HG03354 (cell line): ENCODE measurements around the gene MBOAT2.
"Not testable (repeated sequence)": the region's sequence is repeated elsewhere in the genome, so short reads cannot be mapped to it uniquely, and the experiment has no call there.

ENCODE experiments used
- ATAC-seq: cut with Tn5 transposase; IDR thresholded peaks from one replicate; pipeline ENCODE4 v1.9.1; 2021; ENCODE audit warnings: mild to moderate bottlenecking; ENCODE audit not compliant: unreplicated experiment, poor library complexity, severe bottlenecking

MBOAT2 gene

DNA sequence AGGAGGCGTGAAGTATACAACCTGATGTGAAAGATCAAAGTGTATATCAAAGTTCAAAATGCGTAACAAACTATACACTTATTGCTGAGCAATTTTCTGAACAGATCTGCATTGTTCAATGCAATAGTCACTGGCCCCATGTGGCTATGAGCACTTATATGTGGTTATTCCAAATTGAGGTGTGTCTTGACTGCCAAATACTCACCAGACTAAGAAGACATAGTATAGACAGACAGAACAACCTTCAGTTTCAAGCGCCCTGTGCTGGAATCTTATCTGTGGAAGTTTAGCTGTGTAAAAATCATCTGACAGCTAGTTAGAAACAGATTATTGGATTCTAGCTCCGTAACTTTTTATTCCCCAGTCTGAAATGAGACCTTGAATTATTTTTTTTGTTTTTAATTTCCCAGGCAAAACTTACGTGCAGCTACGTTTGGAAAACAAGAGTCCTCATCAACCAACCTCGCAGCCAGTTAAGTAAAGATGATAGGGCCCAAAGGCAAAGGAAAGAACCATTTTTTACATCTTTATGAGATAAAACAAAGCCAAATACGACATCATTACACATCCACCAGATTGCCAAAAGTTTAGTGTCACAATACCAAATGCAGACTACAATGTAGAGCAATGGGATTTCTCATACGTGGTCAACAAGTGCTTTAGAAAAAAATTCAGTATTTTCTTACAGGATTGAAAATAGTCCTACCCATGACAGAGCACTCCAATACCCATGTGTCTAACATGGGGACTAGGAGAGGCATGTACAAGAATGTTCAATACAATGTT is 37.2 kb downstream of the MBOAT2 start:
- no peak for ATAC-seq

GRCh38 chr2:8965216-8965969 is 38.1 kb downstream of the MBOAT2 start:
- no peak for ATAC-seq

DNA sequence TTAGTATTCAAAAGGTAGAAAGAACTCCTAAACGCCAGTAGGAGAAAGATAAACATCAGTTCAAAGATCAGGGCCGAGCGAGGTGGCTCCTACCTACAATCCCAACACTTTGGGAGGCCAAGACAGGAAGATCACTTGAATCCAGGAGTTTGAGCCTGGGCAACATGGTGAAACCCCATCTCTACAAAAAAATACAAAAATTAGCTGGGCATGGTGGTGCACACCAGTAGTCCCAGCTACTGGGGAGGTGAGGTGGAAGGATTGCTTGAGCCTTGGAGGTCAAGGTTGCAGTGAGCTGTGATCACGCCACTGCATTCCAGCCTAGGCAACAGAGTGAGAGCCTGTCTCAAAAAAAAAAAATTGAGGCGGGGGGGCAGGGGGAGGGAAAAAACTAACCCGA is 40.6 kb downstream of the MBOAT2 start:
- ATAC-seq, result no peak

DNA sequence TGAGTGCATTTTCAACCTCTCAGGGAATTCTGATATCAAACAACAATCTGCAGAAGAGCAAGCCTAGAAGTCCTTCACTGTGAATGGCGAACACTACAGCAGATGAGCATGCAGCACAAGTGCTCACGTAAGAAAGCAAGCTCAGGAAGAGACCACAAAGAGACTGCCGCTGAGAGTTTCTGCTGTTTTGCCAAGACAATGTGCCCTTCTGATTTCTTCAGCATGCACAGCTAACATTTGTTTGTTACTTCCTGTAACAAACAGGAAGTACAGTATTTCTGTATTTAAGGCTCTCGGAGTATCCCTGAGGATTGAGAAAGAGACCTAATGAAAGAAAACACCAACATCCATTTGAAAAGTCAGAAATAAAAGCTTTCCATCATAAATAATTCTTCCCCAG is 45.9 kb downstream of the MBOAT2 start:
- ATAC-seq, result no peak

DNA sequence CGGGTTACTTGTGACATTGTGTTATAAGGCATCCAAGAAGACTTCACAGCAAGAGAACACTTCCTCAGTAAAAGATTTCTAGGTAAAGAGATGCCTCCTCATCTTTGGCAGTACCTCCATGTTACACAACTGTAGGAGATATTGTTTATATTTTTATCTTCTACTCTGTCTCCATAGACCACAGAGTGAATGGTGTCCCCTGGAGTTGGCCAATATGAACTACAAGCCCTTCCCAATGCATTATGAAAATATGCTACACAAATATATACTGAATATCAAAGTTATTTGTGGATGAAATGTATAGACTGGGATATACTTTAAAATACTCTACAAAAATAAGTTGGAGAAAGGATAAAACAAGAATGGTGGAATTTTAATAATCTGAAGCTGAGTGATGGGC is 46.7 kb downstream of the MBOAT2 start:
- ATAC-seq, result no peak

DNA sequence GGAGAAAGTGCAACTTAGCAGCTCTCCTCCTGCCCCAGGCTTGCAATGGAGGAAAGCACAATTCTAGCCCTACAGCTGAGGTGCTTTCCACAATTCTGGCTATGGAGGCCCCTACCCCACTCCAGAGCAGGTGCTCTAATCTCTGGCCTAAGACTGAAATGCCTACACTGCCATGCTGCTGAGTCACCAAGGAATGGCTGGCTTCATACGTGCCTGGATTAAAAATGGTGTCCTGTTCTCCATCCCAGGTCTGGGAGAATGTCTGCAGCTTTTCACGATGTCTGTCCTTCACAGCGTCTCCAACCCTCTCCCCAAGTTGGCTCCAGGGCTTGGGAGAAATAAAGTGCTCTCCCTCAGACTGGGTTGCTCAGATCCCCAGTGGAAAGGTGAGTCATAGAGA is 48.5 kb downstream of the MBOAT2 start:
- ATAC-seq, result no peak

- ATAC-seq, result no peak
These were observed 50.0 kb downstream of the MBOAT2 start for GRCh38 chr2:8953525-8953924.

GRCh38 chr2:8939486-8940114 is 63.9 kb downstream of the MBOAT2 start:
- no peak for ATAC-seq

GRCh38 chr2:8938384-8938783 is 65.1 kb downstream of the MBOAT2 start:
- ATAC-seq, result no peak

DNA sequence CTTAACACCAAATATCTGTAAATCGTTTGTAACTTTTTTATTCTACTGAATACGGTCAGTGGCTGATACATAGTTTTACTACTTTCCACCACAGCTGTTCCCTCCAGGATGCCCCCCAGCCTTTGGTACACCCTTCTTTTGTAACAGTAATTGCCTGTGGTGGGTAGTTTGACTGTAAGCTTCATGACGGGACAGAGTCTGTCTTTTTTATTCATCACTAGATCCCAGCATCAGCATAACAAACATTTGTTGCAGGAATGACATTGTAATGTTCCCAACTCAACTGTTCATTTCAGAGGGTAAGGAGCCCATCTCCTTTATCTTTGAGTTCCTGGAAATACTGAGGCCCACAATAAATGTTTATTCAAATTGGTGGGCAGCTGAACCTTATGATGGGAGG is 67.5 kb downstream of the MBOAT2 start:
- no peak for ATAC-seq

DNA sequence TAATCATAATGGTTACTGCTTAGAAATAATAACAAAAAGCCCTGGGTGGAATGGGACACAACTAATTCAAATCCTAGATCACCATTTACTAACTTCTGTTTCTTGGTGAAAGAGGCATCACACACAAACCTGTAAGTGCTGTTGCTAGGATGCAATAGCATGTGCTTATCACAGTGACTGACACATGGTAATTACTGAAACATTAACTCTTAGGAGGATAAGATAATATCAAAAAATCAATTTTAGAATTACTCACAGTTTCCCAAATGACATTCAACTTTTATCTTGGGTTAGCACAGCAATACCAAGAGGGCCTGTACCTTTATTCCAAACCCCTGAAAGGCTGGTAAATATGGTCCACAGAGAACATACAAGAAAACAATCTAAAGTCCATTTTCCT is 69.1 kb downstream of the MBOAT2 start:
- no peak for ATAC-seq

DNA sequence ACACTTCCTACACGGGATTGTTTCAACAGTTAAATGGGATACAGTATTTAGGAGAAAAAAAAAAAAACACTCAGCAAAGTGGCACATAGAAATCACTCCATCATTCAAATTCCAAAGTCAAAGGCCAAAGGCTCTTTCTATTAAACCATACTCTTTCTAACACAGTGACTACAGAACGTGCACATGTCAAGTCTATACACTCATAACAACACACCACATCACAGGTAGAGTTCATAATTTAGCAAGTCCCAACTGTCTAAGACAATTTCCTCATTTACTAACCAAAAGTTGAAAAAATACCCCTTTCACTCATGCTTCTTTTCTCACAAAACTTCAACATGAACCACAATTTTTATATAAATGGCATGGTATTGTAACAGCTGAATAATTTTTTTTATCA is 70.8 kb downstream of the MBOAT2 start:
- ATAC-seq, result no peak

DNA sequence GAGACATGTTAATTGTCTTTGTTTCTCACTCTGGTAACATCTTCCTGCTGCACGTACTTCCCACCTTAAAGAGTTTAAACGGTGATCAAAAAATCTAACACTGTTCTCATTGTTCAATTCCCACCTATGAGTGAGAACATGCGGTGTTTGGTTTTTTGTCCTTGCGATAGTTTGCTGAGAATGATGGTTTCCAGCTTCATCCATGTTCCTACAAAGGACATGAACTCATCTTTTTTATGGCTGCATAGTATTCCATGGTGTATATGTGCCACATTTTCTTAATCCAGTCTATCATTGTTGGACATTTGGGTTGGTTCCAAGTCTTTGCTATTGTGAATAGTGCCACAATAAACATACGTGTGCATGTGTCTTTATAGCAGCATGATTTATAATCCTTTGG is 73.3 kb downstream of the MBOAT2 start:
- ATAC-seq, result not testable (repeated sequence)

DNA sequence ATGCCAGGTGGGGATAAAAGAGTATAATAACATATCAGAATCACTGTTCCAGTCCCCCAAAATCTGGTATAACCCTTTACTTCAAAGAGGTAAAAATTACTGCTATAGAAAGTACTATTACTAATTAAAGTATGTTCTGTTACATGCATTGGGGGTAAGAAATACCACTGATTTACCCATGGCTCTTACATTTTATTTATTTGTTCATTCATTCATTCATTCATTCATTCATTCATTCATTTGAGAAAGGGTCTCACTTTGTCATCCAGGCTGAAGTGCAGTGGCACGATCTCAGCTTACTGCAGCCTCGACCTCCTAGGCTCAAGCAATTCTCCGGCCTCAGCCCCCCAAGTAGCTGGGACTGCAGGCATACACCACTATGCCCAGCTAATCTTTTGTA is 74.4 kb downstream of the MBOAT2 start:
- ATAC-seq, result no peak

DNA sequence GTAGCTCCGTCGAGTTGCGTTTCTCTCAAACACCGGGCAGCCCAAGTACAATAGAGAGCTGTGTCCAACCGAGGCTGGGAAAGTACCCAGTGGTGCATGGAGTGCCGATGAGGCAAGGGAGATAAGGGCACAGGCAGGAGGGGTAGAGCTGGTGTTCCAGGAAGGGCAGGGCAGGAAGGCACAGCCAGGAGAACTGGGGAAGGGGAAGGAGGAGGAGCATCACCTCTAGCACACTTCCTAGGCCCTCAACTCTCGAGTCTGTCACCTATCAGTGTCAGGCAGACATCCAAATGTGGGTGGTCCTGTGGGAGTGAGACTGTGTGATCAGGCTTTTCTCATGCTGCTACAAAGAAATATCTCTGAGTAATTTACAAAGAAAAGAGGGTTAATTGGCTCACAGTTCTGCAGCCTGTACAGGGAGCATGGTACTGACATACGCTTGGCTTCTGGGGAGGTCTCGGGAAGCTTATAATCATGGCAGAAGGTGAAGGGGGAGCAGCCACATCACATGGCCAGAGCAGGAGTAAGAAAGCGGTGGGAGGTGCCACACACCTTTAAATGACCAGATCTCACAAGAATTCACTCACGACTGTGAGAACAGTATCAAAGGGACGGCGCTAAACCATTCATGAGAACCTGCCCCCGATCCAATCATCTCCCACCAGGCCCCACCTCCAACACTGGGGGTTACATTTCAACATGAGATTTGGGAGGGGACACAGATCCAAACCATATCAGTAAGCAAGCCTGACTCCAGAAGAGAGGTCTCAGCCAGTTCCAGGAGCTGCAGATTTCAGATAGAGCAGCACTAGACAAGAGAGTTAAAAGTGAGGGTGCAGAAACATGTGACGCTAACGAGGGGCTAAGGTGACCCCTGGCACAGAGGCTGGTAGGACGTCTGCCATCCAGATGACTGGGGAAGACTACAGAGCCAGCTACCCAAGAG is 75.7 kb downstream of the MBOAT2 start:
- no peak for ATAC-seq

GRCh38 chr2:8926356-8926755 is 77.1 kb downstream of the MBOAT2 start:
- ATAC-seq, result no peak

DNA sequence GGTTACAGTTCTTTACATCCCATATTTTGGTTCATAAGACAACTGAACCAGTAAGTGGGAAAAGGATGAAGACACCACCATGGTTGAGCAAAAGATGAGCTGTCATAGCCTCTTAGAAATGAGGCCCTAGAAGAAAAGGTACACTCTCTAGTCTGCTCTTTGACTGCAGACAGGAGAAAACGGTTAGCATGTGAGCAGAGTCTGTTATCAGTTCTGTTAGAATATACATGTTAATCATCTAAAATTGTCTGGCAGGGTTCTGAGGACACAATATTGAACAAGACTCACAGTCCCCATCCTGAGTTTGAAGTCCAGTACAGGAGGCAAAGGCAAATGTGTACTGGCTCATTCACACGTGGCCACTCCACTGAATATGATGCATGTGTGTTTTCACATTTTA is 78.1 kb downstream of the MBOAT2 start:
- ATAC-seq, result no peak

DNA sequence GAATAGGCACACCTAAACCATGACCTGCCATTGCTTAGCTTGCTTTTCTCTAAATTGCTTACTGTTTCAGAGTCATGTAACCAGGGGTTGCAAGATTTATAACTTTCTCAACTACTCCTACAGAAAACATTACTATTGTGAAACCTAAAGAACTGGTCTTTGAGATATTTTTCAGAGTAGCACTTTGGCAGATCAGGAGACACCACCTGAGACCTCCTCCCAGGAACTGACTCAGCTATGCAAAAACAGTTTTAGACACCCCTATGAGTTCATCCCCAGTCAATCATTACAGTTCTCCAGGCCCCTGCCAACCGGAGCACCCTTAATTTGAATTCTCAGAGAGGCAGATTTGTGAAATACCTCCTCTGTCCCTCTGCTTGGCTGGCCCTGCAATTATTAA is 80.3 kb downstream of the MBOAT2 start:
- ATAC-seq, result no peak

- ATAC-seq, result no peak
These were observed 81.1 kb downstream of the MBOAT2 start for GRCh38 chr2:8922431-8922830.

DNA sequence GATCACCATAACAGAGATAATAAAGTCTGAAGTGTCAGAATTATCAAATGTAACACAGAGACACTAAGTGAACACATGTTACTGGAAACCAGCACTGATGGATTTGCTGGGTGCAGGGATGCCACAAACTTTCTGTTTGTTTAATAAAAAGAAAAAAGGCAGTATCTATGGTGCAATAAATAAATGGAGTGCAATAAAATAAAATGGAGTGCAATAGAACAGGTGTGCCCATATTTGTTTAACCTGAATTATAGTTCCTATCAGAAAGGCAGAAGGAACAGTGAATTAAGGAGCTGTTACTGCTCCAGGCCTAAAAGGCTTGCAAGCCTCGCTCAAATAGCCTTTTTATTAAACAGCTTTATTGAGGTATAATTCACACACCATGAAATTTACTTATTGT is 85.1 kb downstream of the MBOAT2 start:
- ATAC-seq, result no peak
